Thyroid gland (tissue), 4 donors: ENCODE measurements around the gene PLXND1.

Experiments
- POLR2A ChIP-seq, 2 donors: fragments of 450-650 bp; IDR thresholded peaks; one replicate each; pipeline ENCODE4 v1.6.1; 2017; ENCODE audit warnings: antibody characterized with exemption in 2 of 2, mild to moderate bottlenecking in 2 of 2, moderate library complexity in 1 of 2
- TF ChIP-seq, protein P1 (sequence below), 6 experiments: fragments of 200-600 bp in 3 of 6; fragments of 450-650 bp in 3 of 6; sonication (generic) in 3 of 6; IDR thresholded peaks; one replicate each; pipeline ENCODE4 v1.5.1; 2016 to 2019; ENCODE audit warnings: antibody characterized with exemption in 6 of 6, mild to moderate bottlenecking in 2 of 6, inconsistent platforms in 1 of 6, moderate library complexity in 1 of 6

DNA sequence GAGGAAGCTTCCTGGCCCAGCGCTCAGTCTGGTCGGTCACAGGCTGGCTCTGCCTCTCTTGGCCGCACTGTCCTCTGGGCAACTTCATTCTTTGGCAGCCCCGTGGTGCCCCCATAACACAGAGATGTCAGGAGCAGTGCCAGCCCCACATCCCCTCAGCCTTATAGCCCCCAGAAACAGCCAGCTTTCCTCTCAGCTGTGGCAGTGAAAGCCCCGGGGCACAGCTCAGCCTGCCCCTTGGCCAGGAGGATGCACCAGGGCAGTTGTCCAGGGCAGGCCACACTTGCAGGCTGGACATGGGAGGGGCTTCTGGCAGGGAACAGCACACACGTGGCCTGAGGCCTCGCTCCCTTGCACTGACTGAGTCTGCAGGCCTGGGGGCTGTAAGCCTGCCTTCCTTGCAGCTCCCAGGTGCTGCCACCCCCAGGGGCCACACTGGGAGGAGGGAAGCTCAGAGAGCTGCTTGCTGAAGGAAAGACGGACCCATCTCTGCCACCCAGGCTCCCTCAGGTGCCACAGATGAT, 88.4 kb downstream of the PLXND1 start:
- TF ChIP-seq, protein P1, sequence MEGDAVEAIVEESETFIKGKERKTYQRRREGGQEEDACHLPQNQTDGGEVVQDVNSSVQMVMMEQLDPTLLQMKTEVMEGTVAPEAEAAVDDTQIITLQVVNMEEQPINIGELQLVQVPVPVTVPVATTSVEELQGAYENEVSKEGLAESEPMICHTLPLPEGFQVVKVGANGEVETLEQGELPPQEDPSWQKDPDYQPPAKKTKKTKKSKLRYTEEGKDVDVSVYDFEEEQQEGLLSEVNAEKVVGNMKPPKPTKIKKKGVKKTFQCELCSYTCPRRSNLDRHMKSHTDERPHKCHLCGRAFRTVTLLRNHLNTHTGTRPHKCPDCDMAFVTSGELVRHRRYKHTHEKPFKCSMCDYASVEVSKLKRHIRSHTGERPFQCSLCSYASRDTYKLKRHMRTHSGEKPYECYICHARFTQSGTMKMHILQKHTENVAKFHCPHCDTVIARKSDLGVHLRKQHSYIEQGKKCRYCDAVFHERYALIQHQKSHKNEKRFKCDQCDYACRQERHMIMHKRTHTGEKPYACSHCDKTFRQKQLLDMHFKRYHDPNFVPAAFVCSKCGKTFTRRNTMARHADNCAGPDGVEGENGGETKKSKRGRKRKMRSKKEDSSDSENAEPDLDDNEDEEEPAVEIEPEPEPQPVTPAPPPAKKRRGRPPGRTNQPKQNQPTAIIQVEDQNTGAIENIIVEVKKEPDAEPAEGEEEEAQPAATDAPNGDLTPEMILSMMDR (IDR thresholded peaks at IDR 0.05), result no peak
- TF ChIP-seq POLR2A (IDR thresholded peaks at IDR 0.05), result no peak
